SK-N-SH (cell line): Measurements from ENCODE around the gene LTBP1.

Experiments
- EP300 ChIP-seq, 2 experiments: IDR thresholded peaks; 2 replicates each; pipeline versions ENCODE4 v1.4.0 to v1.6.1; 2012; ENCODE audit warnings: borderline replicate concordance in 1 of 2, low read depth in 1 of 2, low read length in 1 of 2
- EZH2phosphoT487 ChIP-seq: fragments of 200-600 bp; sonication (generic); IDR thresholded peaks from 2 replicates; pipeline ENCODE4 v1.6.1; 2017; ENCODE audit warnings: low read depth, mixed run types, mild to moderate bottlenecking, antibody characterized with exemption, moderate library complexity, borderline replicate concordance
- GABPA ChIP-seq: IDR thresholded peaks from 2 replicates; pipeline ENCODE4 v1.4.0; 2012; ENCODE audit warnings: low read depth, mild to moderate bottlenecking
- GATA2 ChIP-seq: sonication (generic); formaldehyde crosslinking; IDR thresholded peaks from 2 replicates; pipeline ENCODE4 v1.5.0; 2020; ENCODE audit warnings: mild to moderate bottlenecking, missing genetic modification reagents
- MEF2A ChIP-seq: IDR thresholded peaks from 2 replicates; pipeline ENCODE4 v1.4.0; 2012; ENCODE audit warnings: low read depth, borderline replicate concordance
- MXI1 ChIP-seq: IDR thresholded peaks from 2 replicates; pipeline ENCODE4 v1.6.1; 2012; ENCODE audit warnings: mild to moderate bottlenecking, low read depth, low read length, improper control_type of control experiment
- NFIC ChIP-seq: IDR thresholded peaks from 2 replicates; pipeline ENCODE4 v1.4.0; 2012; ENCODE audit warnings: borderline replicate concordance
- POLR2AphosphoS5 ChIP-seq: IDR thresholded peaks from 2 replicates; pipeline ENCODE4 v1.6.1; 2012; ENCODE audit warnings: low read depth, low read length
- SMC3 ChIP-seq: IDR thresholded peaks from 2 replicates; pipeline ENCODE4 v1.6.1; 2012; ENCODE audit warnings: low read depth, low read length, improper control_type of control experiment
- TAF1 ChIP-seq: IDR thresholded peaks from 2 replicates; pipeline ENCODE4 v1.6.1; 2012; ENCODE audit warnings: low read depth, mild to moderate bottlenecking, low read length, moderate library complexity, borderline replicate concordance
- TCF12 ChIP-seq: IDR thresholded peaks from 2 replicates; pipeline ENCODE4 v1.4.0; 2012
- TF ChIP-seq, protein P1 (sequence below): fragments of 200-600 bp; sonication (generic); IDR thresholded peaks from 2 replicates; pipeline ENCODE4 v1.6.1; 2017; ENCODE audit warnings: antibody characterized with exemption, mild to moderate bottlenecking, moderate library complexity
- TF ChIP-seq, protein P2 (sequence below): IDR thresholded peaks from 2 replicates; pipeline ENCODE4 v1.4.0; 2012; ENCODE audit warnings: low read depth

DNA sequence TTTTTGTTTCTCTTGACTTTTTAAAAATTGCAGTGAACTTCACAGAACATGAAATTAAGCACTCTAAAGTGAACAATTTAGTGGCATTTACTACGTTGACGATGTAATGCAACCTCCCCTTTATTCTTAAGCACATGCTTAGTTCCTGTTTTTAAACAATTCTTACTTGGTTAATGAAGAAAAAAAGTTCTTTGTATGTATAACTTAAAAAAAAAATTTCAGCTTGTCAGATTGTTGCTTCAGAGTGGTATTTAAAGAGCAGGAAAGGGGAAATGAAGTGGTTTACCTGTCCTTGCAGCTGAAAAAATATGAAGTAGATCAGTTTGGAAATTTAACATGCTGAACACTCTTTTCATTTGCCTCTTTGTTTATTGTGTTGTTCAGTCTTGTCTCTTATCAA lies 434.0 kb downstream of the LTBP1 start:
- TF ChIP-seq SMC3 (no peak), EP300 (IDR thresholded peaks at IDR 0.05; ENCODE audit: borderline replicate concordance in 1 of 2, low read depth in 1 of 2, low read length in 1 of 2) (no peak), GABPA (no peak), MXI1 (no peak), EZH2phosphoT487 (no peak), NFIC (no peak), POLR2AphosphoS5 (no peak), TCF12 (no peak), GATA2 (no peak), MEF2A (no peak), TAF1 (no peak)
- TF ChIP-seq, protein P1, sequence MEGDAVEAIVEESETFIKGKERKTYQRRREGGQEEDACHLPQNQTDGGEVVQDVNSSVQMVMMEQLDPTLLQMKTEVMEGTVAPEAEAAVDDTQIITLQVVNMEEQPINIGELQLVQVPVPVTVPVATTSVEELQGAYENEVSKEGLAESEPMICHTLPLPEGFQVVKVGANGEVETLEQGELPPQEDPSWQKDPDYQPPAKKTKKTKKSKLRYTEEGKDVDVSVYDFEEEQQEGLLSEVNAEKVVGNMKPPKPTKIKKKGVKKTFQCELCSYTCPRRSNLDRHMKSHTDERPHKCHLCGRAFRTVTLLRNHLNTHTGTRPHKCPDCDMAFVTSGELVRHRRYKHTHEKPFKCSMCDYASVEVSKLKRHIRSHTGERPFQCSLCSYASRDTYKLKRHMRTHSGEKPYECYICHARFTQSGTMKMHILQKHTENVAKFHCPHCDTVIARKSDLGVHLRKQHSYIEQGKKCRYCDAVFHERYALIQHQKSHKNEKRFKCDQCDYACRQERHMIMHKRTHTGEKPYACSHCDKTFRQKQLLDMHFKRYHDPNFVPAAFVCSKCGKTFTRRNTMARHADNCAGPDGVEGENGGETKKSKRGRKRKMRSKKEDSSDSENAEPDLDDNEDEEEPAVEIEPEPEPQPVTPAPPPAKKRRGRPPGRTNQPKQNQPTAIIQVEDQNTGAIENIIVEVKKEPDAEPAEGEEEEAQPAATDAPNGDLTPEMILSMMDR = no peak
- TF ChIP-seq, protein P2, sequence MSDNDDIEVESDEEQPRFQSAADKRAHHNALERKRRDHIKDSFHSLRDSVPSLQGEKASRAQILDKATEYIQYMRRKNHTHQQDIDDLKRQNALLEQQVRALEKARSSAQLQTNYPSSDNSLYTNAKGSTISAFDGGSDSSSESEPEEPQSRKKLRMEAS = no peak
